Measurements from ENCODE around the gene MPC1. TPM values are rescaled to one million over a fixed set of nuclear protein-coding genes. Genes with fewer than 3 reads are reported as not detected.
"Not testable (repeated sequence)": the region's sequence is repeated elsewhere in the genome, so short reads cannot be mapped to it uniquely, and the experiment has no call there.

The MPC1 gene
- total RNA-seq, 4 donors from 2014 or later = 33.4 to 99.4 (median 58.8) TPM

DNA sequence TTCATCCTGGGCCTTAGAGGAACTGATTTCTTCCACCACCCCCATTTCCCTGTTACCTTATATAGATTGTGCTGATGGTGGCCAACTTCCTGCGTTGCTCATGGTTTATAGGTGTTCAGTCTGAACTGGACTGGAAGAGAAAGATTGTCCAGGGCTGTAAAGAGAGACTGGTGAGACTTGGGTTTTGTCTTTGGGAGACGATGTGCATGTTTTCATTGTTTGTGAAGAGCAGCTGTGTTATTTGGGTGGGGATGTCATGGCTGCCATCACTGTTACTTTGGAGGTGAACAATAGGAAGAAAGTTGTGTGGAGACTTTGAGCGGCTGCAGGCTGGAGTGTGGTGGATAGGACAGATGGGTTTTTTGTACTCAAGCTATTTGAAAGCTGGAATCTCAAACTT is 15.6 kb upstream of the MPC1 start:
- no peak for ATAC-seq (ENCODE audit: low FRiP score)
- TF ChIP-seq, protein P1, sequence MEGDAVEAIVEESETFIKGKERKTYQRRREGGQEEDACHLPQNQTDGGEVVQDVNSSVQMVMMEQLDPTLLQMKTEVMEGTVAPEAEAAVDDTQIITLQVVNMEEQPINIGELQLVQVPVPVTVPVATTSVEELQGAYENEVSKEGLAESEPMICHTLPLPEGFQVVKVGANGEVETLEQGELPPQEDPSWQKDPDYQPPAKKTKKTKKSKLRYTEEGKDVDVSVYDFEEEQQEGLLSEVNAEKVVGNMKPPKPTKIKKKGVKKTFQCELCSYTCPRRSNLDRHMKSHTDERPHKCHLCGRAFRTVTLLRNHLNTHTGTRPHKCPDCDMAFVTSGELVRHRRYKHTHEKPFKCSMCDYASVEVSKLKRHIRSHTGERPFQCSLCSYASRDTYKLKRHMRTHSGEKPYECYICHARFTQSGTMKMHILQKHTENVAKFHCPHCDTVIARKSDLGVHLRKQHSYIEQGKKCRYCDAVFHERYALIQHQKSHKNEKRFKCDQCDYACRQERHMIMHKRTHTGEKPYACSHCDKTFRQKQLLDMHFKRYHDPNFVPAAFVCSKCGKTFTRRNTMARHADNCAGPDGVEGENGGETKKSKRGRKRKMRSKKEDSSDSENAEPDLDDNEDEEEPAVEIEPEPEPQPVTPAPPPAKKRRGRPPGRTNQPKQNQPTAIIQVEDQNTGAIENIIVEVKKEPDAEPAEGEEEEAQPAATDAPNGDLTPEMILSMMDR (IDR thresholded peaks at IDR 0.05) = no peak
- no peak for DNase-seq (ENCODE audit: low spot score)

DNA sequence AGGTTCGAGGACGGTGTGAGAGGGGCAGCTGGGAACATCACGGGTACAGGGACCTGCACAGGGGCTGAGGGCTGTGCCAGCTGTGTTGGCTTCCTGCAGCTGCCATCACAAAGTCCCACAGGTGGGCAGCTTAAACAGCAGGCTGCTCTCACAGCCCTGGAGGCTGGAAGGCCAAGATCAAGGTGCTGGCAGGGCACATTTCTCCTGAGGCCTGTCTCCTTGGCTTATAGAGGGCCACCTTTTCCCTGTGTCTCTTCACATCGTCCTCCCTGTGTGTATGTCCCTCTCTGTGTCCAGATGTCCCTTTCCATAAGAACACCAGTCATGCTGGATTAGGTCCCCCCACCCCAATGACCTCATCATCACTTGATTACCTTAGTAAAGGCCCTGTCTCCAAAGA is 15.1 kb upstream of the MPC1 start:
- ATAC-seq (ENCODE audit: low FRiP score) = no peak
- DNase-seq (ENCODE audit: low spot score) = no peak
- TF ChIP-seq, protein P1 (IDR thresholded peaks at IDR 0.05) = no peak

DNA sequence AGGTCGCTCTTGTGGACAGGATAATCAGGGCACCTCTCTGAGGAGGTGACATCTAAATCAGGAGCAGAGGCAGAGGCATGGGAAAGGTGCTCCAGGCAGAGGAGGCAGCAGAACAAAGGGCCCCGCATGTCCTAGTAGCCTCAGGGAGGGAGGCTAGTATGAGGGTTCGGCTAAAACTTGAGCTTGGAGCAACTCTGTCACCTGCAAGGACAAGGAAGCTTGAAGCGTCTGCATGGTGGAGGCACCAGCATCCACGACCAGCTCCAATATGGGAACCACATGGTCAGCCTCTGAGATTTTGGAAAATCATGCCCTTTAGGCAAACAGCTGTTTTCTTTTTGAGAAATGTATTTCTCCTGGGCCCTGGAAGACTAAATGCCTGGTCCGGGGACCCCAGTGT is 13.0 kb upstream of the MPC1 start:
- TF ChIP-seq, protein P1 (IDR thresholded peaks at IDR 0.05) = no peak
- ATAC-seq (ENCODE audit: low FRiP score) = no peak
- DNase-seq (ENCODE audit: low spot score) = no peak

DNA sequence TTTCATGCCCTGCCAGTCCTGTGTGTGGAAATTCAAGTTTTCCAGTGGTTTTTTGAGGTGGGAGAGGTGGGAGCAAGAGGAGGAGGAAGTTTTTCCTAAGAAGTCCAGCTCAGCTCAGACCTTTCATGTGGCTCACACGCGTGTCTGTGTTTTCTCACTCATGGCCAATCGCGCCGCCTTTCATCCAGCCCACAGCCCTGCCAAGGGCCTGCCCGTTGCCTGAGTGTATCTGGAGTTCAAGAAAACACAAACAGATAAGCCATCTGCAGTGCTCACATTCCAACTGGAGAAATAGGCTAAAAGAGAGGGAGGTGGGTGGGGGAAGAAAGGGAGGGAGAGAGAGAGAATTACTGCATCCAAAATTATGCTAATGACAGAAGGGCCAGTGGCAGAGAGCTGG is 12.6 kb upstream of the MPC1 start:
- ATAC-seq (ENCODE audit: low FRiP score) (no peak), DNase-seq (ENCODE audit: low spot score) (no peak)
- TF ChIP-seq, protein P1 (IDR thresholded peaks at IDR 0.05) = no peak

DNA sequence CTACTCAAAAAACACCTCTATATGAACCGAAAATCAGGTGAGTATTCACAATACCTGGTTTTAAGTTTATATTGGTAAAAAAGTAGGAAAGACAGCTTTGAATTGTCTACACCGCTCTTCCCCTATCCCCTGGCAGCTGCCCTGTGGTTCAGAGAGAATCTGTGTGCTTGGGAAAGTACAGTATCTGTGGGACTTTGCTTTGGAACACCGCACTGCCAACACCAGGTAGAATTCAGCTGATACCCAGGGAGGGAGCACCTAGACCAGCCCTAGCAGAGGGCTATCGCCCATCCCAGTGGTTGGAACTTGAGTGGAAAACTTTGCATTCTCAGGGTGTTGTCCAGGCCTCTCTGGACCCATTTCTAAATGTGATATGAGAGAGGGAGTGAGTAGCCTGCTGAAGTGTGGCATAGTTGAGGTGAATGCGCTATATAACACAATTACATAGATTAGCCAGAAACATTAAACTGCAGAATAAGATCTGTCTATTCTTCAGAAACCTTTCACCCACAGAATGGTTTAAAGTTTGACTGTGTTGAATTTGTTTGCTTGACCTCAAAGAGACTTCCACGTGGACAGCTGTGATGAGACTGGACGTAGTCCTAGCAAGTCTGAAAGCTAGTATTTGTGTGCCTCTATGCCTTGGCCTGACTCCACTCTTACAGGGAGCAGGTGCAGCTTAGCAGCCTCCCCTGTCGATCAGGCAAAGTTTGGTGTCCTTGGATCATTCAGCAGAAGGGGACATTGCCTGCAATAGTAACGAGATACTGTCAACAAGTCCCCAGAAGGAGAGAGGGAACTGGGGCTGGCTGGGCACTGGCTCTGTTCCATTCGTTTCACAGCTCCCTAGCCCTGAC is 11.5 kb upstream of the MPC1 start:
- no peak for ATAC-seq (ENCODE audit: low FRiP score)
- no peak for DNase-seq (ENCODE audit: low spot score)
- TF ChIP-seq, protein P1 (IDR thresholded peaks at IDR 0.05) = no peak

DNA sequence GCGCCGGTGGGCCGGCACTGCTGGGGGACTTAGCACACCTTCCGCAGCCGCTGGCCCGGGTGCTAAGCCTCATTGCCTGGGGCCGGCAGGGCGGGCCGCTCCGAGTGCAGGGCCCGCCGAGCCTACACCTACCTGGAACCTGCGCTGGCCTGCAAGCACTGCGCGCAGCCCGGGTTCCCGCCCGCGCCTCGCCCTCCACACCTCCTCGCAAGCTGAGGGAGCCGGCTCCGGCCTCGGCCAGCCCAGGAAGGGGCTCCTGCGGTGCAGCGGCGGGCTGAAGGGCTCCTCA is 10.7 kb upstream of the MPC1 start:
- TF ChIP-seq, protein P1 (IDR thresholded peaks at IDR 0.05) = no peak
- DNase-seq (ENCODE audit: low spot score) = no peak
- no peak for ATAC-seq (ENCODE audit: low FRiP score)

DNA sequence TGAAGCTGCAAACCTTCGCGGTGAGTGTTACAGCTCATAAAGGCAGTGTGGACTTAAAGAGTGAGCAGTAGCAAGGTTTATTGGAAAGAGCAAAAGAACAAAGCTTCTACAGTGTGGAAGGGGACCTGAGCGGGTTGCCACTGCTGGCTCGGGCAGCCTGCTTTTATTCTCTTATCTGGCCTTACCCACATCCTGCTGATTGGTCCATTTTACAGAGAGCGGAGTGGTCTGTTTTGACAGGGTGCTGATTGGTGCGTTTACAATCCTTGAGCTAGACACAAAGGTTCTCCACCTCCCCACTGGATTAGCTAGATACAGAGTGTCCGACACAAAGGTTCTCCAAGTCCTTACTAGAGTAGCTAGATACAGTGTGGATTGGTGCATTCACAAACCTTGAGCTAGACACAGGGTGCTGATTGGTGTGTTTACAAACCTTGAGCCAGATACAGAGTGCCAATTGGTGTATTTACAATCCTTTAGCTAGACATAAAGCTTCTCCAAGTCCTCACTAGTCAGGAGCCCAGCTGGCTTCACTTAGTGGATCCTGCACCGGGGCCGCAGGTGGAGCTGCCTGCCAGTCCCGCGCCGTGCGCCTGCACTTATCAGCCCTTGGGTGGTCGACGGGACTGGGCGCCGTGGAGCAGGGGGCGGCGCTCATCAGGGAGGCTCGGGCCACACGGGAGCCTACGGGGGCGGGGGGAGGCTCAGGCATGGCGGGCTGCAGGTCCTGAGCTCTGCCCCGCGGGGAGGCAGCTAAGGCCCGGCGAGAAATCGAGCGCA is 10.2 kb upstream of the MPC1 start:
- ATAC-seq (ENCODE audit: low FRiP score); DNase-seq (ENCODE audit: low spot score): not testable (repeated sequence)

All from omental fat pad (tissue), 4 donors.